HCT116 (cell line): ENCODE results near the gene HBA2. TPM values are rescaled to one million over a fixed set of nuclear protein-coding genes. Genes with fewer than 3 reads are reported as not detected.

Experiments
- ATAC-seq: fragments of 200-7000 bp; cut with Tn5 transposase; 2 replicates; pipeline ENCODE4 v1.9.1; 2020; ENCODE audit warnings: mild to moderate bottlenecking, moderate library complexity
- BruUV-seq: library from RNA; stranded (reverse); fragments of 400-500 nt; replicated peaks from 2 replicates; lab custom pipeline; 2021; lab: Mats Ljungman, UMichigan
- CTCF ChIA-PET: fragments of 300-600 bp; sonication (Branson Sonifier 250); formaldehyde crosslinking; loops from one replicate; lab custom pipeline; 2021; ENCODE audit warnings: antibody characterized with exemption; lab: Charles Lee
- POLR2A ChIA-PET: fragments of 300-600, 350-600 bp; sonication (Branson Sonifier 250); formaldehyde crosslinking; loops from one replicate; lab custom pipeline; 2021; ENCODE audit warnings: antibody characterized with exemption; lab: Charles Lee
- RAD21 ChIA-PET, 2 experiments: fragments of 300-600 bp; sonication (Branson Sonifier 250); formaldehyde crosslinking; loops; one replicate each; lab custom pipeline; 2023; ENCODE audit warnings: low total read pairs in 2 of 2; ENCODE audit not compliant: uncharacterized antibody in 2 of 2, unreplicated experiment in 2 of 2, low non-redundant PET in 1 of 2; lab: Charles Lee
- DNase-seq: peaks from one replicate; pipeline ENCODE4 v3.0.0-alpha.2; 2010; ENCODE audit warnings: low read depth, low spot score
- H2AFZ ChIP-seq: fragments of 200-600 bp; shearing (Covaris generic), sonication (generic); 2 replicates; pipeline ENCODE4 v1.6.1; 2017; ENCODE audit warnings: low read depth, mixed run types, mixed read lengths, antibody characterized with exemption, low read length; ENCODE audit not compliant: poor library complexity, severe bottlenecking
- H3K27ac ChIP-seq: 2 replicates; pipeline ENCODE4 v1.5.1; 2012; ENCODE audit warnings: low read depth, low read length
- H3K27me3 ChIP-seq: fragments of 200-600 bp; sonication (generic); 2 replicates; pipeline ENCODE4 v1.6.1; 2016; ENCODE audit warnings: mixed run types, low read length, mixed read lengths; ENCODE audit not compliant: insufficient read depth
- H3K36me3 ChIP-seq, 2 experiments: fragments of 200-500 bp in 1 of 2; fragments of 200-600 bp in 1 of 2; sonication (Bioruptor generic) in 1 of 2; sonication (generic) in 1 of 2; 2 replicates each; pipeline versions ENCODE4 v1.5.1 to v1.6.1; 2014 to 2016; ENCODE audit warnings: low read length in 2 of 2, inconsistent platforms in 1 of 2, mixed read lengths in 1 of 2, mixed run types in 1 of 2; ENCODE audit not compliant: insufficient read depth in 2 of 2, control insufficient read depth in 1 of 2
- H3K4me1 ChIP-seq, 2 experiments: fragments of 200-600 bp in 1 of 2; sonication (generic) in 1 of 2; 2 replicates each; pipeline versions ENCODE4 v1.5.1 to v1.6.1; 2012 to 2017; ENCODE audit warnings: low read length in 2 of 2, inconsistent platforms in 1 of 2, mild to moderate bottlenecking in 1 of 2, mixed read lengths in 1 of 2, mixed run types in 1 of 2, moderate library complexity in 1 of 2; ENCODE audit not compliant: insufficient read depth in 2 of 2, control insufficient read depth in 1 of 2
- H3K4me2 ChIP-seq: fragments of 200-600 bp; sonication (generic); 2 replicates; pipeline ENCODE4 v1.6.1; 2017; ENCODE audit warnings: mixed run types, low read length, mixed read lengths
- H3K4me3 ChIP-seq, 2 experiments: fragments of 200-600 bp in 1 of 2; sonication (generic) in 1 of 2; replicated peaks in 1 of 2; 2 replicates each; pipeline ENCODE4 v1.5.1; 2011 to 2016; ENCODE audit warnings: low read length in 2 of 2, control low read depth in 1 of 2, low read depth in 1 of 2, mild to moderate bottlenecking in 1 of 2, mixed read lengths in 1 of 2, mixed run types in 1 of 2
- H3K79me2 ChIP-seq: fragments of 200-600 bp; sonication (generic); 2 replicates; pipeline ENCODE4 v1.6.1; 2017; ENCODE audit warnings: mild to moderate bottlenecking, mixed run types, low read length, moderate library complexity, mixed read lengths; ENCODE audit not compliant: insufficient read depth
- H3K9ac ChIP-seq: fragments of 200-600 bp; sonication (generic); 2 replicates; pipeline ENCODE4 v1.6.1; 2016; ENCODE audit warnings: low read length, mixed read lengths
- H3K9me2 ChIP-seq: fragments of 200-600 bp; sonication (generic), shearing (Covaris generic); 2 replicates; pipeline ENCODE4 v1.6.1; 2017; ENCODE audit warnings: mixed run types, mild to moderate bottlenecking, moderate library complexity; ENCODE audit not compliant: insufficient read depth
- H3K9me3 ChIP-seq, 2 experiments: fragments of 200-500 bp in 1 of 2; fragments of 200-600 bp in 1 of 2; sonication (Bioruptor generic) in 1 of 2; sonication (generic) in 1 of 2; 2 replicates each; pipeline ENCODE4 v1.6.1; 2014 to 2017; ENCODE audit warnings: low read length in 2 of 2, mixed read lengths in 2 of 2, inconsistent platforms in 1 of 2, low read depth in 1 of 2, mild to moderate bottlenecking in 1 of 2, mixed run types in 1 of 2, moderate library complexity in 1 of 2; ENCODE audit not compliant: control insufficient read depth in 1 of 2, insufficient read depth in 1 of 2
- H4K20me1 ChIP-seq: fragments of 200-600 bp; sonication (generic), shearing (Covaris generic); 2 replicates; pipeline ENCODE4 v1.6.1; 2017; ENCODE audit warnings: mixed run types, mild to moderate bottlenecking, moderate library complexity; ENCODE audit not compliant: insufficient read depth
- CEBPB ChIP-seq: IDR thresholded peaks from 2 replicates; pipeline ENCODE4 v1.6.1; 2012; ENCODE audit warnings: low read depth
- FOSL1 ChIP-seq: IDR thresholded peaks from 2 replicates; pipeline ENCODE4 v1.6.1; 2012; ENCODE audit warnings: low read depth
- POLR2AphosphoS5 ChIP-seq: IDR thresholded peaks from 2 replicates; pipeline ENCODE4 v1.6.1; 2011; ENCODE audit warnings: mild to moderate bottlenecking, low read depth, low read length, moderate library complexity
- RAD21 ChIP-seq: IDR thresholded peaks from 2 replicates; pipeline ENCODE4 v1.6.1; 2012; ENCODE audit warnings: low read depth, mild to moderate bottlenecking
- REST ChIP-seq: IDR thresholded peaks from 2 replicates; pipeline ENCODE4 v1.6.1; 2012; ENCODE audit warnings: low read depth
- SP1 ChIP-seq: IDR thresholded peaks from 2 replicates; pipeline ENCODE4 v1.6.1; 2012; ENCODE audit warnings: low read depth
- YY1 ChIP-seq: IDR thresholded peaks from 2 replicates; pipeline ENCODE4 v1.6.1; 2011; ENCODE audit warnings: low read length, low read depth, moderate library complexity, mild to moderate bottlenecking; ENCODE audit not compliant: insufficient replicate concordance; ENCODE audit errors: extremely low read depth
- ZNF274 ChIP-seq: fragments of 200-500 bp; sonication (Bioruptor generic); IDR thresholded peaks from 2 replicates; pipeline ENCODE4 v1.6.1; 2014; ENCODE audit warnings: mild to moderate bottlenecking, low read depth, low read length, inconsistent platforms
- intact Hi-C: fragments of 100-400 bp; cut with micrococcal nuclease; formaldehyde crosslinking; loops from 2 replicates; pipeline ENCODE4 v1.10.0; 2022
- total RNA-seq: library from RNA; stranded (reverse); gene quantifications from one replicate; pipeline ENCODE4 v1.2.1, GENCODE V29; 2021; ENCODE audit not compliant: unreplicated experiment

HBA2 gene
- total RNA-seq, 1 experiment from 2014 or later = 3.0 TPM

- Histone ChIP-seq H3K27me3 (no peaks in the 10 kb centered on the region), H3K4me2 (no peak overlapping the region), H3K4me1 (no peaks in the 10 kb centered on the region), H3K27ac (no peak overlapping the region), H3K4me3 (no peak overlapping the region), H3K9me3 (no peaks in the 10 kb centered on the region), H3K79me2 (peaks cover 52% of the 10 kb centered on the region), H3K9ac (no peak overlapping the region), H2AFZ (no peak overlapping the region), H3K9me2 (no peaks in the 10 kb centered on the region), H4K20me1 (no peaks in the 10 kb centered on the region), H3K36me3 (no peaks in the 10 kb centered on the region)
- POLR2A ChIA-PET = no interaction called here
- intact Hi-C loops = no loop called here
- RAD21 ChIA-PET = no interaction called here
- TF ChIP-seq ZNF274 (no peak), FOSL1 (no peak), RAD21 (no peak), YY1 (no peak), REST (no peak), CEBPB (no peak), SP1 (no peak), POLR2AphosphoS5 (no peak)
- ATAC-seq = no peak
- BruUV-seq = no TSS peak
- CTCF ChIA-PET = interaction anchor here (1.2 kb wide), 1 partner anchor 13 kb away, joined by 4 read pairs; no protein-coding TSS in a partner anchor
- no peak for DNase-seq
Observed at GRCh38 chr16:130533-131173, 42.0 kb upstream of the HBA2 start.
